Activated CD8-positive, alpha-beta memory T cell treated with anti-CD3 and anti-CD28 coated beads, Interleukin-2, amount 50 U/mL, for 48 hours (primary cell): ENCODE results near the gene NOM1.

Experiments used
- DNase-seq: peaks from one replicate; pipeline ENCODE4 v3.0.0-alpha.2; 2020

The NOM1 gene

GRCh38 chr7:156985101-156985992 is 35.8 kb downstream of the NOM1 start:
- peak; percentile 37 for DNase-seq

GRCh38 chr7:156986378-156986777 is 36.9 kb downstream of the NOM1 start:
- peak; percentile 12 for DNase-seq

- peak; percentile 42 for DNase-seq
Observed at GRCh38 chr7:156988343-156989185, 39.1 kb downstream of the NOM1 start.

- peak; percentile 25 for DNase-seq
Observed at GRCh38 chr7:156989766-156990535, 40.4 kb downstream of the NOM1 start.

- DNase-seq: peak; percentile 26
Observed at GRCh38 chr7:156993021-156993924, 43.8 kb downstream of the NOM1 start.

- DNase-seq: peak; percentile 8
Observed at GRCh38 chr7:156993925-156994235, 44.4 kb downstream of the NOM1 start.

GRCh38 chr7:156994417-156994816 is 44.9 kb downstream of the NOM1 start:
- DNase-seq: peak; percentile 13

- DNase-seq: peak; percentile 51
Observed at GRCh38 chr7:156998988-156999957, 49.8 kb downstream of the NOM1 start.

- DNase-seq: peak; percentile 48
Observed at GRCh38 chr7:156999958-157000726, 50.6 kb downstream of the NOM1 start.

GRCh38 chr7:157000741-157001653 is 51.5 kb downstream of the NOM1 start:
- peak; percentile 49 for DNase-seq

- DNase-seq: peak; percentile 48
Observed at GRCh38 chr7:157001920-157002818, 52.7 kb downstream of the NOM1 start.

GRCh38 chr7:157002819-157003421 is 53.4 kb downstream of the NOM1 start:
- peak; percentile 53 for DNase-seq

GRCh38 chr7:157003445-157003755 is 53.9 kb downstream of the NOM1 start:
- DNase-seq: no peak

GRCh38 chr7:157003756-157004520 is 54.4 kb downstream of the NOM1 start:
- peak; percentile 61 for DNase-seq

GRCh38 chr7:157004521-157005455 is 55.3 kb downstream of the NOM1 start:
- DNase-seq: peak; percentile 55
